ENCODE results near the gene ZNF296.

The ZNF296 gene

GRCh38 chr19:45056831-45057230, 19.4 kb downstream of the ZNF296 start:
- DNase-seq: no peak

GRCh38 chr19:45051929-45052579, 24.2 kb downstream of the ZNF296 start:
- no peak for DNase-seq

GRCh38 chr19:45050036-45050435, 26.2 kb downstream of the ZNF296 start:
- no peak for DNase-seq

GRCh38 chr19:45049073-45049736, 27.1 kb downstream of the ZNF296 start:
- no peak for DNase-seq

- DNase-seq: no peak
Measured at GRCh38 chr19:45047188-45047797, 29.0 kb downstream of the ZNF296 start.

- DNase-seq: no peak
Measured at GRCh38 chr19:45046355-45046754, 29.9 kb downstream of the ZNF296 start.

GRCh38 chr19:45045671-45046353, 30.5 kb downstream of the ZNF296 start:
- DNase-seq: no peak

- DNase-seq: no peak
Measured at GRCh38 chr19:45041125-45041524, 35.2 kb downstream of the ZNF296 start.

GRCh38 chr19:45040059-45040771, 36.1 kb downstream of the ZNF296 start:
- no peak for DNase-seq

GRCh38 chr19:45038931-45039893, 37.1 kb downstream of the ZNF296 start, which contains the start of gene CLASRP:
Gene CLASRP, plus strand, starts transcription at chr19:45039045. Its CDS starts 1,168 bp downstream, at chr19:45040213.
- DNase-seq: peak; percentile 92

GRCh38 chr19:45037393-45038169, 38.7 kb downstream of the ZNF296 start:
- no peak for DNase-seq

GRCh38 chr19:45035755-45036154, 40.5 kb downstream of the ZNF296 start:
- DNase-seq: no peak

- DNase-seq: no peak
Measured at GRCh38 chr19:45032421-45032820, 43.9 kb downstream of the ZNF296 start.

- no peak for DNase-seq
Measured at GRCh38 chr19:45030825-45031224, 45.5 kb downstream of the ZNF296 start.

GRCh38 chr19:45027371-45027770, 48.9 kb downstream of the ZNF296 start:
- DNase-seq: no peak

GRCh38 chr19:45025264-45025663, 51.0 kb downstream of the ZNF296 start:
- DNase-seq: no peak

- DNase-seq: no peak
Measured at GRCh38 chr19:45023048-45023447, 53.2 kb downstream of the ZNF296 start.

GRCh38 chr19:45021971-45022370, 54.3 kb downstream of the ZNF296 start:
- no peak for DNase-seq
